OCI-LY3 (cell line): ENCODE results near the gene ALOX5.

ENCODE experiments used
- CTCF ChIP-seq: fragments of 200-600, 300-600 bp; sonication (generic); IDR thresholded peaks from 2 replicates; pipeline ENCODE4 v1.5.1; 2014; ENCODE audit warnings: antibody characterized with exemption, low read length, low read depth
- EZH2phosphoT487 ChIP-seq: fragments of 200-600 bp; shearing (Covaris generic); IDR thresholded peaks from 2 replicates; pipeline ENCODE4 v1.6.1; 2018; ENCODE audit warnings: antibody characterized with exemption, mixed run types, low read depth

- no peak for TF ChIP-seq EZH2phosphoT487
- TF ChIP-seq CTCF: no peak
Observed at GRCh38 chr10:45427970-45428366, 54.0 kb downstream of the ALOX5 start.
